ENCODE measurements around the gene STX4. TPM values are rescaled to one million over a fixed set of nuclear protein-coding genes. Genes with fewer than 3 reads are reported as not detected.

STX4 gene, protein sequence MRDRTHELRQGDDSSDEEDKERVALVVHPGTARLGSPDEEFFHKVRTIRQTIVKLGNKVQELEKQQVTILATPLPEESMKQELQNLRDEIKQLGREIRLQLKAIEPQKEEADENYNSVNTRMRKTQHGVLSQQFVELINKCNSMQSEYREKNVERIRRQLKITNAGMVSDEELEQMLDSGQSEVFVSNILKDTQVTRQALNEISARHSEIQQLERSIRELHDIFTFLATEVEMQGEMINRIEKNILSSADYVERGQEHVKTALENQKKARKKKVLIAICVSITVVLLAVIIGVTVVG
- total RNA-seq = 7.5 and 13.3 TPM in 2 replicates

DNA sequence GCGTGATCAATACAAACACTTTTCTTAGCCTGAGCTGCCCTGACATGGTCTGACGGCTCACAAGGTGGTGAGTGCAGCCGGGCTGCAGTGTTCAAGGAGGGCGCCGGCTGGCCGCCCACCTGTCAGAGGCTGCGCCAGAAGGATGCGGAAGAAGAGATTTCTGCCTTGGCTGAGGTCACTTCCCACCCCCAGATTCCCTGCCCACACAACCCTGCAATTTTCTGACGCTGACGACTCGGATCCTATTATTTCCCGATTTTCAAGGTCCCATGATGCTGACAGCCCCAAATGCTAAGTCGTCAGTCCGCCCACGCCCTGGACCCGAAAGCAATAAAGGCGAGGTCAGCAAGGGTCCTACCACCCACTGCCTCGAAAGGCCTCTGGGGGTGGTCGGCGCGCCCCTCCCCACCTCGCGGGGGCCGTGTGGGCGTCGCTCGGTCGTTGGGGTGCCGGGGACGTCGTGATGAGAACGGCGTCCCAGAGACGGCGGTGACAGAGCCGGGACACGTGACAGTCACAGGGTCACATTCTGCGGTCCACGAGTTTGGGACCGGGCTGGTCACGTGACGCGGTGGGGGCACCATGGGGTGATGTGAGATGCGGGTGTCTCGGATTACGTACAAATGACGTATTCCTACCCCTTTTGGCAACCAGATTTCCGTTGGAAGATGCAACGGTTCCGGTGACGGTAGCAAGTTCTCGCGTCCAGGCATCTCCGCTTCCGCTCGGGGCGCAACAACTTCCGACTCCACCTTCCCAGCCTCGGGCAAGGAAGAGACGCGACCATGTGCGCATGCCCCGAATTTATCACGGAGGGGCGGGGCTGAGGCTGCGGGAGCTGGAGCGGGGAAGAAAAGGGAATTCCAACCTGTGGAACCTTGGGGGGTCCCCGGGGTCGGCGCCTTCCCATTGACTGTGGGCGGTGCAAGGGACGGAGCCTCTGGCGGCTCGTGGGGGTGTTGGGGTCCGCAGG lies at the start of gene STX4:
Gene STX4 (plus strand): TSS at position 823 of the 973 bp plus-strand sequence. CDS start 248 bp downstream, outside the sequence.

DNA sequence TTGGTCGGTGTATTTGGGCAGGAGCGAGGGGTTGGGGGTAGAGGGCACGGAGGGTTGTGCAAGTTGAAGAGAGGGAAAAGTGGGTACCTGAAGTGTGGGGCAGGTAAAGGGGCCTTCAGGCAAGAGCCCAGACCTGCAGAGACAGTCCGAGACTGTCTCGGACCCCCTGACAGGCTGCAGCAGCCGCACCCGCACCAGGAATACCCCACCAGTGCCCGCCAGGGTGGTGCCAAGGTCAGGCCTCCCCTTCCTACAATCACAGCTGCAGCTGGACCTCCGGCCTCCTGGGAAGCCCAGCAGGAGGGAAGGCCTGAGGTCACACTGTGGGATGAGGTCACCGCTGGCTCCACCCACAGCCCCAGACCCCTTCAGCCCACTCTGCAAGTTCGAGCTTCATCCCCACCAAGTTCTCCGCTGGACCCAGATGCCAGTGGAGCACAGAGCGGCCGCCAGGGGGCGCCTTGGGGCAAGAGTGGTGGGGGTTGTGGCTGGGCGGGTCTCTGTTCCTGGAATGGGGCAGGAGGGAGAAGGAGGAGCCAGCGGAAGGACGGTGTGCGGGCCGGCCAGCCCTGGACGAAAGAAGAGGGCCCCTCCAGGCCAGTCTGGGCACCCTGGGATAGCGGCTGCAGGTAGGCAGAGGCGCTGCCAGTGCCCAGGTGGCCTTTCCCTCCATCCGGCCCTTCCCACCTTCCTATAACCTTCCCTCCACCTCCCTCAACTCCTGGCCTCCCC lies 48.5 kb upstream of the STX4 start, which contains the start of gene HSD3B7:
Gene HSD3B7 (plus strand): TSS at position 539 of the 732 bp plus-strand sequence. CDS start 452 bp downstream, outside the sequence.

DNA sequence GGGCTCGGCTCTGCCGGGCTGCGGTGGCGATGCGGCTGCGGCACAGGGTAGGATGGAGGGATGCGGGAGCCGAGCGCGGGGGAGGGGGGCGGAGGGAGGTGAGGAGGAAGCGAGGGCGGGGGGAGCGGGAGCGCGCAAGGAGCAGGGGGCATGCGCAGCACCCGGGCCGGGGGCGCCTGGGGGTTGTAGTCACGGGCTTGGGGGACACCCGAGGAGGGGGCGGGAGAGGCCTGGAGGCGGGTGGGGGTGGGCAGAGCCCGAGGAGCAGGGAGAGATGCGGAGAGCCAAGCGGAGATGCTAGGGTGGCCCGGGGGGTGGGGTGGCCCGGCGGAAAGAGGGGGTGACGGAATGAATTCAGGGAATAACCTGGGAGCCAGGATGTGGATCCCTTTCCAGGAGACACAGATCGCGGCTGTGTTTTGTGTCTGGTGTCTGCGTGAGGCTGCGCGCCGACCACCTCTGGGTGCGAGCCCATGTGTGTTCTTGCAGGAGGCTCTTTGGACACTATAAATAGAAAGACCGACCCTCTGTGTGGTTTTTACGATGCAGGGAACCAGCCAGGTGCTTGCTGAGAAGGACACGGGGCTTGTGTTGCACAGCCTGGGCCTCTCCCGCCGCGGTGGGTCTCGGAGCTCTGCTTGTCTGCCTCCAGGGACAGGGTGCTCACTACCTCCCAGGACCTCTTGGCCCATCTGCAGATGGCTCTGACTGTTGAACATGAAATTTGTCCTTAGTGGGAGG lies 22.6 kb upstream of the STX4 start, which contains the start of gene STX1B:
Gene STX1B (minus strand): TSS at position 54 of the 741 bp plus-strand sequence. CDS start 242 bp downstream, outside the sequence.

DNA sequence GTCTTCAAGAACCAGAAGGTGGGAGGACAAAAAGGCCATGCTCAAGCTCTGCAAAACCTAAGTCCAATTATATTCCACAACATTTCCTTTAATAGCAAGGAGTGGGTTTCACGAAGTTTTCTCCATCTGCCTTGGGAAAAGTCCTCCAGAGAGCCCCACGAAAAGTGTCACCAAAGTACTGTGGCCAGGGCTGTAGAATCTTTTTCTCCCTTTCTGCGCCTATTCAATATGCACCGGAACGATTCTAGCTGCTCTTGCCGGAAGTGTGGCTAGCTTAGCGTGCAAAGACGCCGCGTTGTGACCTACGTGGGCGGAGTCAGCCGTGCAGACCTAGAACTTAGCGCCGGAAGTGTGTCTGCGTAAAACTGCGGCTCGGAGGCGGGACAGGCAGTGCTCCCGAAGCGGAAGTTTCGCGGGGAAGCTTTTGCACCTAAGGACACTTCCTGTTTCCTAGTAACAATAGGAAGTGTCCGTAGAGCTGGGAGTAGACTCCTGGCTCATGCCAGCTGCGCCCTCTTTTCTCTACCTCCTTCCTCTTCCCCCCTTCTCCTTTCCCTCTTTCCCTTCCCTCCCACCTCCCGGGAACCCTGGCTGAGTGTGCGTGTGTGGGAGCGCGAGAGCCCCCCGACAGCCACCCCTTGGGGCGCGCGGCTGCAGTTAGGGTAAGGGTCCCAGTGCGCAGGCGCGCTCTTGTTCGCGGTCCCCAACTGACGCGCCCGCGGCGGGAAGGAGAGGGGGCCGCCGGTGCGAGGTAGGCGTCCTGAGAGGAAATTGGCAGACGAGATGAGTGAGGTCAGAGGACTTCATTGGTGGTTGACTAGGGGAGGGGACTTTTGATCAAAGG lies 40.8 kb downstream of the STX4 start, which contains the start of the genes ZNF646 and ZNF668:
Gene ZNF646 (plus strand): TSS at position 453 of the 844 bp plus-strand sequence. CDS start 1,903 bp downstream, outside the sequence.
Gene ZNF668 (minus strand): TSS at position 271 of the 844 bp plus-strand sequence. CDS start 9,781 bp downstream, outside the sequence.

DNA sequence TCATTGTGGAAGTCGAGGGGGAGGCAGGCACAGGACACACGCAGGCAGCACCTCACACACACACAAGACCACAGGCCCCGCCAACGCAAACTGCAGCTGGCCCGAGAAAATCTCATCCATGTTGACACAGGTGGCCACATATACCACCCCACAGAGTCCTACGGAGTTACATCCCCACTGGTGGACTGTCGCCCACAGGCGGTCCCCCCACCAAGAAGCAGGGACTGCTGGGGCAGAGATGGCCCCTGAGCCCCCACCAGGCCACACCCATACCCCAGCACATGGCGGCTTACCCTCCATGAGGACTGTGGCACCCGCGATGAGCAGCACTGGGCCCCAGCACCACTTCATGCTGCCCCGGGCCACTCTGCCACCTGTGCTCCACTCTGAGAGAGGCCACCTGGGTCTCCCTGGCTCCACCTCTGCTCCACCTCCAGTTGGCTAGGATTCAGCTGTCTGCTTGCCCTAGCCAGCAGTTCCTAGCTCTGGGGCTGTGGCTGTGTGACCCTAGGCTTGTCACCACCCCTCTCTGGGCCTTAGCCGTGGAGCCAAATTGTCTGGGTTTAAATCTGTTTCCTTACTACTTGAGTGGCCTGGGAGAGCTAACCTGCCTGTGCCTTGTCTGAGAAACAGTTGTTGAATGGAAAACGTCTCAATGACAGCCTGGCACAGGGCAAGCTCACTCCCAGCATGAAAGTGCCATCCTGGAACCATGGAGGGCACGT lies 55.3 kb downstream of the STX4 start, which contains the start of gene PRSS53:
Gene PRSS53 (minus strand): TSS at position 485 of the 725 bp plus-strand sequence. CDS start 134 bp downstream, at position 351.

Other genes starting within 250 kb of the STX4 start
- gene ZNF629, start 246.4 kb upstream of the STX4 start, total RNA-seq = 5.5 and 6.6 TPM in 2 replicates
- 28.8 and 34.7 TPM in 2 replicates for gene BCL7C, start 139.5 kb upstream of the STX4 start, total RNA-seq
- gene CTF1, start 136.9 kb upstream of the STX4 start, total RNA-seq = 0.64 and 0.96 TPM in 2 replicates
- 16.2 and 30.6 TPM in 2 replicates for gene FBXL19, start 110.0 kb upstream of the STX4 start, total RNA-seq
- gene ORAI3, start 84.5 kb upstream of the STX4 start, total RNA-seq = 24.3 and 48.8 TPM in 2 replicates
- 0.96 and 1.5 TPM in 2 replicates for gene SETD1A, start 75.8 kb upstream of the STX4 start, total RNA-seq
- 14.1 and 25.5 TPM in 2 replicates for gene HSD3B7, start 48.4 kb upstream of the STX4 start, total RNA-seq
- gene STX1B, start 22.9 kb upstream of the STX4 start, total RNA-seq = 0.72 TPM in 1 of 2 replicates, not detected in the other
- gene ZNF668, start 40.7 kb downstream of the STX4 start, total RNA-seq = 6.4 and 7.0 TPM in 2 replicates
- 11.3 and 12.8 TPM in 2 replicates for gene ZNF646, start 40.9 kb downstream of the STX4 start, total RNA-seq
- 0.64 and 0.96 TPM in 2 replicates for gene PRSS53, start 55.4 kb downstream of the STX4 start, total RNA-seq
- gene VKORC1, start 61.2 kb downstream of the STX4 start, total RNA-seq = 41.1 and 75.7 TPM in 2 replicates
- 11.7 and 20.7 TPM in 2 replicates for gene BCKDK, start 74.8 kb downstream of the STX4 start, total RNA-seq
- 52.3 and 61.0 TPM in 2 replicates for gene KAT8, start 84.1 kb downstream of the STX4 start, total RNA-seq
- gene PRSS8, start 102.2 kb downstream of the STX4 start, total RNA-seq = 31.5 and 33.0 TPM in 2 replicates
- 1.9 and 2.8 TPM in 2 replicates for gene PRSS36, start 116.5 kb downstream of the STX4 start, total RNA-seq
- 19.6 and 40.7 TPM in 2 replicates for gene FUS, start 146.6 kb downstream of the STX4 start, total RNA-seq
- gene PYCARD, start 169.2 kb downstream of the STX4 start, total RNA-seq = 235 and 267 TPM in 2 replicates
- not detected in 2 replicates for gene TRIM72, start 180.6 kb downstream of the STX4 start, total RNA-seq
- gene PYDC1, start 183.6 kb downstream of the STX4 start, total RNA-seq = not detected in 2 replicates
- gene ITGAM, start 226.4 kb downstream of the STX4 start, total RNA-seq = under 0.01 TPM in 1 of 2 replicates, not detected in the other

Data from tracheal epithelial cell (primary cell).